Endothelial cell of umbilical vein (primary cell): ENCODE measurements around the gene GDNF. TPM values are rescaled to one million over a fixed set of nuclear protein-coding genes. Genes with fewer than 3 reads are reported as not detected.

ENCODE experiments used
- BruUV-seq: library from RNA; stranded (reverse); fragments of 400-500 nt; replicated peaks from 2 replicates; lab custom pipeline; 2021; lab: Mats Ljungman, UMichigan
- CTCF ChIA-PET: fragments of 300-600, 350-600 bp; sonication (Branson Sonifier 250); formaldehyde crosslinking; loops from one replicate; lab custom pipeline; 2021; ENCODE audit warnings: antibody characterized with exemption, inconsistent platforms; lab: Charles Lee
- POLR2A ChIA-PET: fragments of 300-600, 350-600 bp; sonication (Branson Sonifier 250); formaldehyde crosslinking; loops from one replicate; lab custom pipeline; 2021; ENCODE audit warnings: antibody characterized with exemption, inconsistent platforms; lab: Charles Lee
- DNase-seq: peaks from one replicate; pipeline ENCODE4 v3.0.0-alpha.2; 2011; ENCODE audit warnings: low read depth, low spot score
- FAIRE-seq: peaks from 2 replicates; lab custom pipeline; 2011; peaks lifted over from hg19 to GRCh38; lab: Jason Lieb, UNC
- H2AFZ ChIP-seq: 2 replicates; pipeline ENCODE4 v1.6.0; 2012; ENCODE audit warnings: low read depth, low read length, control low read depth, inconsistent platforms
- H3K27ac ChIP-seq: 2 replicates; pipeline ENCODE4 v1.5.1; 2011; ENCODE audit warnings: low read depth, mild to moderate bottlenecking, control low read depth, low read length, moderate library complexity; ENCODE audit not compliant: insufficient read depth
- H3K27me3 ChIP-seq, 2 experiments: 2 replicates each; pipeline versions ENCODE4 v1.6.0 to v1.6.1; 2011; ENCODE audit warnings: low read length in 2 of 2, mixed read lengths in 1 of 2; ENCODE audit not compliant: control insufficient read depth in 2 of 2, insufficient read depth in 2 of 2
- H3K36me3 ChIP-seq, 2 experiments: 2 replicates in 1 of 2; 3 replicates in 1 of 2; pipeline ENCODE4 v1.5.1; 2011; ENCODE audit warnings: low read length in 2 of 2, mild to moderate bottlenecking in 1 of 2, moderate library complexity in 1 of 2; ENCODE audit not compliant: control insufficient read depth in 2 of 2, insufficient read depth in 2 of 2; ENCODE audit errors: extremely low read depth in 1 of 2
- H3K4me1 ChIP-seq: 3 replicates; pipeline ENCODE4 v1.5.1; 2011; ENCODE audit warnings: mild to moderate bottlenecking, low read length; ENCODE audit not compliant: control insufficient read depth, insufficient read depth; ENCODE audit errors: extremely low read depth
- H3K4me2 ChIP-seq: 2 replicates; pipeline ENCODE4 v1.6.1; 2011; ENCODE audit warnings: low read length, control low read depth, mixed read lengths; ENCODE audit not compliant: insufficient read depth
- H3K4me3 ChIP-seq, 3 experiments: fragments of 200-600 bp in 1 of 3; sonication (generic), shearing (Covaris generic) in 1 of 3; replicated peaks in 1 of 3; 2 replicates each; pipeline ENCODE4 v1.5.1; 2011 to 2016; ENCODE audit warnings: control low read depth in 3 of 3, low read length in 3 of 3, mild to moderate bottlenecking in 2 of 3, inconsistent platforms in 1 of 3, low read depth in 1 of 3, moderate library complexity in 1 of 3; ENCODE audit not compliant: insufficient read depth in 1 of 3
- H3K79me2 ChIP-seq: 2 replicates; pipeline ENCODE4 v1.6.0; 2012; ENCODE audit warnings: low read length, inconsistent platforms; ENCODE audit not compliant: control insufficient read depth, insufficient read depth
- H3K9ac ChIP-seq: replicated peaks from 2 replicates; pipeline ENCODE3; 2011; ENCODE audit warnings: low read length, control low read depth; ENCODE audit not compliant: insufficient read depth; ENCODE audit errors: extremely low read depth
- H3K9me1 ChIP-seq: replicated peaks from 3 replicates; pipeline ENCODE4 v1.6.0; 2011; ENCODE audit warnings: mild to moderate bottlenecking, low read length; ENCODE audit not compliant: control insufficient read depth, insufficient read depth; ENCODE audit errors: extremely low read depth
- H3K9me3 ChIP-seq: replicated peaks from 2 replicates; pipeline ENCODE4 v1.5.1; 2012; ENCODE audit warnings: low read length, inconsistent platforms; ENCODE audit not compliant: control insufficient read depth, insufficient read depth
- H4K20me1 ChIP-seq: replicated peaks from 2 replicates; pipeline ENCODE3; 2011; ENCODE audit warnings: mild to moderate bottlenecking, low read length; ENCODE audit not compliant: control insufficient read depth, insufficient read depth; ENCODE audit errors: extremely low read depth
- CTCF ChIP-seq, 2 donors: IDR thresholded peaks; 1 replicate in 1 of 2; 2 replicates in 1 of 2; pipeline ENCODE4 v1.5.1; 2011; ENCODE audit warnings: low read length in 2 of 2, mild to moderate bottlenecking in 2 of 2, moderate library complexity in 2 of 2, control low read depth in 1 of 2, inconsistent platforms in 1 of 2, low read depth in 1 of 2; ENCODE audit not compliant: insufficient read depth in 1 of 2; ENCODE audit errors: extremely low read depth in 1 of 2
- EZH2 ChIP-seq: IDR thresholded peaks from 2 replicates; pipeline ENCODE4 v1.6.1; 2012; ENCODE audit warnings: borderline replicate concordance, low read depth, mild to moderate bottlenecking, moderate library complexity, low read length, inconsistent platforms; ENCODE audit not compliant: severe bottlenecking
- FOS ChIP-seq: IDR thresholded peaks from 2 replicates; pipeline ENCODE4 v1.6.1; 2011; ENCODE audit warnings: mild to moderate bottlenecking, low read length, moderate library complexity, borderline replicate concordance; ENCODE audit not compliant: insufficient read depth
- GATA2 ChIP-seq: IDR thresholded peaks from 2 replicates; pipeline ENCODE4 v1.7.0; 2011; ENCODE audit warnings: low read depth, mild to moderate bottlenecking, moderate library complexity, mixed read lengths, low read length; ENCODE audit not compliant: insufficient read length, insufficient read depth
- JUN ChIP-seq: IDR thresholded peaks from 2 replicates; pipeline ENCODE4 v1.6.1; 2011; ENCODE audit warnings: borderline replicate concordance, low read depth; ENCODE audit not compliant: insufficient read length, insufficient read depth
- MYC ChIP-seq: IDR thresholded peaks from one replicate; pipeline ENCODE4 v1.6.1; 2011; ENCODE audit warnings: mild to moderate bottlenecking, low read depth, low read length
- POLR2A ChIP-seq: IDR thresholded peaks from 2 replicates; pipeline ENCODE4 v1.6.1; 2012; ENCODE audit warnings: low read depth, mild to moderate bottlenecking, control low read depth, low read length
- POLR2AphosphoS5 ChIP-seq: IDR thresholded peaks from 2 replicates; pipeline ENCODE4 v1.6.1; 2012; ENCODE audit warnings: low read depth, mild to moderate bottlenecking, control low read depth, low read length, moderate library complexity; ENCODE audit not compliant: insufficient read depth
- dilution Hi-C: fragments of 300-500 bp; cut with MboI; formaldehyde crosslinking; loops from one replicate; pipeline ENCODE4 v1.15.0; 2019; ENCODE audit warnings: low sequenced_read_pairs; ENCODE audit not compliant: extremely low pct_ligation_motif_present
- intact Hi-C: fragments of 100-400 bp; cut with micrococcal nuclease; formaldehyde crosslinking; loops from one replicate; pipeline ENCODE4 v1.10.0; 2022
- polyA plus RNA-seq, 4 experiments: library from polyadenylated mRNA; depleted of rRNA in 3 of 4; stranded (reverse) in 3 of 4; unstranded in 1 of 4; fragments of >200 nt; gene quantifications; 2 replicates each; pipeline versions ENCODE4 v1.2.1 to v1.2.3, GENCODE V29; 2011 to 2012; ENCODE audit warnings: missing spikeins in 1 of 4
- total RNA-seq: library from RNA; stranded (reverse); gene quantifications from 2 replicates; pipeline ENCODE4 v1.2.3, GENCODE V29; 2021
- TF ChIP-seq, protein P1 (sequence below): IDR thresholded peaks from 2 replicates; pipeline ENCODE4 v1.6.1; 2011; ENCODE audit not compliant: insufficient read depth, insufficient read length

The GDNF gene
- total and polyA plus RNA-seq, 2 donors (not counting 3 experiments of a cell fraction or from before 2014, with no cell fraction given) = not detected

- dilution Hi-C loops (no loop called here), intact Hi-C loops (no loop called here)
- H3K27ac ChIP-seq = no peak overlapping the region
- no peaks in the 10 kb centered on the region for H3K9me3 ChIP-seq
- no peaks in the 10 kb centered on the region for H3K36me3 ChIP-seq
- no peak overlapping the region for H3K9ac ChIP-seq
- no peak overlapping the region for H2AFZ ChIP-seq
- no peaks in the 10 kb centered on the region for H3K9me1 ChIP-seq
- no TSS peak for BruUV-seq
- ChIA-PET CTCF (interaction anchor here (0.8 to 1.0 kb wide), 2 partner anchors 13 to 411 kb away, joined by 3 to 4 read pairs; no protein-coding TSS in a partner anchor), POLR2A (no interaction called here)
- H3K4me2 ChIP-seq = no peak overlapping the region
- TF ChIP-seq JUN (no peak), EZH2 (no peak), MYC (no peak), FOS (no peak), POLR2AphosphoS5 (no peak), CTCF (IDR thresholded peaks at IDR 0.05; ENCODE audit: extremely low read depth in 1 of 2, insufficient read depth in 1 of 2, low read depth in 1 of 2, low read length in 2 of 2) (no peak), GATA2 (no peak), POLR2A (no peak)
- TF ChIP-seq, protein P1, sequence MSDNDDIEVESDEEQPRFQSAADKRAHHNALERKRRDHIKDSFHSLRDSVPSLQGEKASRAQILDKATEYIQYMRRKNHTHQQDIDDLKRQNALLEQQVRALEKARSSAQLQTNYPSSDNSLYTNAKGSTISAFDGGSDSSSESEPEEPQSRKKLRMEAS = no peak
- DNase-seq = no peak
- H4K20me1 ChIP-seq = no peaks in the 10 kb centered on the region
- H3K79me2 ChIP-seq = no peaks in the 10 kb centered on the region
- H3K4me3 ChIP-seq = no peak overlapping the region
- H3K4me1 ChIP-seq = no peaks in the 10 kb centered on the region
- no peak for FAIRE-seq
- H3K27me3 ChIP-seq = peaks cover 6 to 19% of the 10 kb centered on the region in 2 experiments
Measured at GRCh38 chr5:37823433-37824152, 16.2 kb downstream of the GDNF start.
